Mesothelial cell of epicardium (in vitro differentiated cells): ENCODE results near the gene HLA-DPB1. TPM values are rescaled to one million over a fixed set of nuclear protein-coding genes. Genes with fewer than 3 reads are reported as not detected.

Source experiments
- DNase-seq, 2 experiments: peaks; one replicate each; pipeline ENCODE4 v3.0.0; 2021; ENCODE audit warnings: low spot score in 2 of 2; ENCODE audit not compliant: unreplicated experiment in 2 of 2
- H3K27ac Mint-ChIP-seq: 2 replicates; pipeline ENCODE4 v1.8.0; 2021; ENCODE audit warnings: mixed read lengths
- H3K27me3 Mint-ChIP-seq: 2 replicates; pipeline ENCODE4 v1.8.0; 2021; ENCODE audit warnings: low read depth, mixed read lengths
- H3K36me3 Mint-ChIP-seq: 2 replicates; pipeline ENCODE4 v1.8.0; 2021; ENCODE audit warnings: mixed read lengths
- H3K4me1 Mint-ChIP-seq: 2 replicates; pipeline ENCODE4 v1.8.0; 2021; ENCODE audit warnings: mixed read lengths
- H3K4me3 Mint-ChIP-seq: 2 replicates; pipeline ENCODE4 v1.8.0; 2021; ENCODE audit warnings: mild to moderate bottlenecking, moderate library complexity, mixed read lengths
- H3K9me3 Mint-ChIP-seq: 2 replicates; pipeline ENCODE4 v1.8.0; 2021; ENCODE audit warnings: mixed read lengths
- total RNA-seq: library from RNA; stranded (reverse); gene quantifications from 3 replicates; pipeline ENCODE4 v1.2.1, GENCODE V29; 2021
- TF ChIP-seq, protein P1 (sequence below): fragments of 200-600 bp; sonication (generic); IDR thresholded peaks from one replicate; pipeline ENCODE4 v1.5.0; 2021; ENCODE audit warnings: antibody characterized with exemption; ENCODE audit not compliant: unreplicated experiment

HLA-DPB1 gene
- total RNA-seq, 1 donor from 2014 or later: 12.7 TPM

DNA sequence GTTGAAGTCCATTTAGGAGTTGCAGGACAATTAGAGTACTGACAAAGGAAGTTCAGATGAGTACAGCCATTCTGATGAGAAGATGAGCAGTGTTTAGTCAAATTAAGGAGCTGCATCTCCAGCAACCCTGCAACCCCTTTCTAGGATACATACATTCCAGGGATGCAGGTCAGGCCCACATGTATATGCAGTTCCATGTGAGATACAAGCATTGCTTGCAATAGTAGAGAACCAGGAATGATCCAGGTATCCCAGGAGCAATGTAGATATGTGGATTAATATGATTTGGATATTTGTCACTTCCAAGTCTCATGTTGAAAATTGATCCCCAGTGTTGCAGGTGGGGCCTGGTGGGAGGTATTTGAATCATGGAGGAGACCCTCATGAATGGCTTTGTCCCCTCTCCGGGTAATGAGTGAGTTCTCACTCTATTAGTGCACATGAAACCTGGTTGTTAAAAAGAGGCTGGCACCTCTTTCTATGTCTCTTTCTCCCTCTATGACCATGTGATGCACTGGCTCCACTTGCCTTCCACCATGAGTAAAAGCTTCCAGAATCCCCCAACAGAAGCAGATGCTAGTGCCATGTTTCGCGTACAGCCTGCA, 8.8 kb upstream of the HLA-DPB1 start:
- Mint-ChIP-seq H3K36me3 (no peaks in the 10 kb centered on the region), H3K4me3 (no peak overlapping the region), H3K9me3 (peaks cover 14% of the 10 kb centered on the region), H3K27ac (no peak overlapping the region), H3K27me3 (peaks cover 16% of the 10 kb centered on the region), H3K4me1 (no peaks in the 10 kb centered on the region)
- TF ChIP-seq, protein P1, sequence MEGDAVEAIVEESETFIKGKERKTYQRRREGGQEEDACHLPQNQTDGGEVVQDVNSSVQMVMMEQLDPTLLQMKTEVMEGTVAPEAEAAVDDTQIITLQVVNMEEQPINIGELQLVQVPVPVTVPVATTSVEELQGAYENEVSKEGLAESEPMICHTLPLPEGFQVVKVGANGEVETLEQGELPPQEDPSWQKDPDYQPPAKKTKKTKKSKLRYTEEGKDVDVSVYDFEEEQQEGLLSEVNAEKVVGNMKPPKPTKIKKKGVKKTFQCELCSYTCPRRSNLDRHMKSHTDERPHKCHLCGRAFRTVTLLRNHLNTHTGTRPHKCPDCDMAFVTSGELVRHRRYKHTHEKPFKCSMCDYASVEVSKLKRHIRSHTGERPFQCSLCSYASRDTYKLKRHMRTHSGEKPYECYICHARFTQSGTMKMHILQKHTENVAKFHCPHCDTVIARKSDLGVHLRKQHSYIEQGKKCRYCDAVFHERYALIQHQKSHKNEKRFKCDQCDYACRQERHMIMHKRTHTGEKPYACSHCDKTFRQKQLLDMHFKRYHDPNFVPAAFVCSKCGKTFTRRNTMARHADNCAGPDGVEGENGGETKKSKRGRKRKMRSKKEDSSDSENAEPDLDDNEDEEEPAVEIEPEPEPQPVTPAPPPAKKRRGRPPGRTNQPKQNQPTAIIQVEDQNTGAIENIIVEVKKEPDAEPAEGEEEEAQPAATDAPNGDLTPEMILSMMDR: no peak
- no peak for DNase-seq

DNA sequence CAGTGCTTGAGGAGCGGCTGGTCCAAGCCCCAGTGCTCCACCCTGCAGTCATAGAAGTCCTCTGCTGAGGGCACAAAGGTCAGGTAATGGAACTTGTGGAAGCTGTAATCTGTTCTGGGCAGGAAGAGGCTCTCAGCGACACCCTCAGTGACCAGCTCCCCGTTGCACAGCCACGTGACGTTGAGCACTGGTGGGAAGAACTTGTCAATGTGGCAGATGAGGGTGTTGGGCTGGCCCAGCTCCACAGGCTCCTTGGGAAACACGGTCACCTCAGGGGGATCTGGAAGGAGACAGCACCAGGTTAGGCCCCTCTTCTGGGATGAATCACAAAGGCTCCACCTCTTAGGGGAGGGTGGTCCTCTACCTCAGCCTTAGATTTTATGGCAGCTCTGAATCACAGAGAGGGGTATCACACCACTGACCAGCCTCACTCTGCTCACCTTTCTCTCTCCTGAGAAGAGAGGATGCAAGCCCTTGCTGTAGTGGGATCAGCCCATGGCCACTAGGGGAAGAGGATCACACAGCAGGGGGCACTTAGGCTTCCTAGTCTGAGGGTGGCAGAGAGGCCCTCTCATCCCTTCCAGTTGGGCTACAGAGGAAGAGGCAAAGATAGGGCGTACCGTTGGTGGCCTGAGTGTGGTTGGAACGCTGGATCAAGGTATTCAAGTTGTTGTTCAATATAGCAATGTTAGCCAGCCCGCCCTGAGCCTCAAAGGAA, 6.6 kb upstream of the HLA-DPB1 start:
- no peak for DNase-seq
- no peak overlapping the region for H3K27ac Mint-ChIP-seq
- TF ChIP-seq, protein P1: no peak
- H3K36me3 Mint-ChIP-seq: no peaks in the 10 kb centered on the region
- H3K27me3 Mint-ChIP-seq: peaks cover 27% of the 10 kb centered on the region
- H3K4me1 Mint-ChIP-seq: no peaks in the 10 kb centered on the region
- H3K9me3 Mint-ChIP-seq: peaks cover 14% of the 10 kb centered on the region
- no peak overlapping the region for H3K4me3 Mint-ChIP-seq

DNA sequence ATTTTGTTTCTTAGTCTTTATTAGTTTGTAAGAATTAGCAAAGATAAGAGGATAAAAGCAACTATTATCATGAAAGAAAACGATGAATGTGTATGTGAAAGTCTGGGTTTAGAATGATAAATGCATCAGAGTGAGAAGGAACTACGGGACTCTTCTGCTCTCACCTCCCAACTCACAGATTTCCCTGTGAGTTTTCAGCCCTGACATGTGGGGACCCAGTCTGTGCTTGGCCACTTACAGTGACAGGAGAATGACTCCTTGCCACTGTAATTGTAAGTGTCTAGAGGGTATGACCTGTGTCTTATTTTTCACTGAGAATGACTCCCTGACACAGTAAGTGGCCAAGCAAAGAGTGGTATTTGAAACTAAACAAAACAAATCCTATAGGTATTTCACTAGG, 4.9 kb upstream of the HLA-DPB1 start:
- no peaks in the 10 kb centered on the region for H3K36me3 Mint-ChIP-seq
- no peaks in the 10 kb centered on the region for H3K4me1 Mint-ChIP-seq
- H3K27me3 Mint-ChIP-seq: peaks cover 23% of the 10 kb centered on the region
- H3K27ac Mint-ChIP-seq: no peak overlapping the region
- peaks cover 12% of the 10 kb centered on the region for H3K9me3 Mint-ChIP-seq
- TF ChIP-seq, protein P1: no peak
- DNase-seq: no peak
- no peak overlapping the region for H3K4me3 Mint-ChIP-seq

DNA sequence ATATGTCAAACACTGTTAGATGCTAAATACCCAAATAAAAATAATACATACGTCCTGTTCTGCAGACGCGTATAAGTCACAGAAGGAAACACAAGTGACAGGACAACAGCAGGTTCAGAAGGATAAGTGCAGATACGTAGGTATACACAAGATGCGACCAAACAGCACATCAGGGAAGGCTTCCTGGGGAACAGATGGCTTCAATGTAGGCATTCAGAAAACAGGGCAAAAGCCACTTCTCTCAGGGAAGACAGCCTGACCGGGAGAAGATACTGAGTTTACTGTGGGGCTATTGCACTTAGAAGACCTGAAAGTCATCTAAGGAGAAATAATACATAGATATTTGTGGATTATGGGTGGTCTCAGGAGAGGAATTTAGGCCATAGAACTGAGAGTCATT, 4.2 kb upstream of the HLA-DPB1 start:
- TF ChIP-seq, protein P1: no peak
- Mint-ChIP-seq H3K9me3 (peaks cover 5% of the 10 kb centered on the region), H3K4me3 (no peak overlapping the region), H3K27me3 (peaks cover 20% of the 10 kb centered on the region), H3K36me3 (no peaks in the 10 kb centered on the region), H3K27ac (no peak overlapping the region), H3K4me1 (no peaks in the 10 kb centered on the region)
- no peak for DNase-seq

DNA sequence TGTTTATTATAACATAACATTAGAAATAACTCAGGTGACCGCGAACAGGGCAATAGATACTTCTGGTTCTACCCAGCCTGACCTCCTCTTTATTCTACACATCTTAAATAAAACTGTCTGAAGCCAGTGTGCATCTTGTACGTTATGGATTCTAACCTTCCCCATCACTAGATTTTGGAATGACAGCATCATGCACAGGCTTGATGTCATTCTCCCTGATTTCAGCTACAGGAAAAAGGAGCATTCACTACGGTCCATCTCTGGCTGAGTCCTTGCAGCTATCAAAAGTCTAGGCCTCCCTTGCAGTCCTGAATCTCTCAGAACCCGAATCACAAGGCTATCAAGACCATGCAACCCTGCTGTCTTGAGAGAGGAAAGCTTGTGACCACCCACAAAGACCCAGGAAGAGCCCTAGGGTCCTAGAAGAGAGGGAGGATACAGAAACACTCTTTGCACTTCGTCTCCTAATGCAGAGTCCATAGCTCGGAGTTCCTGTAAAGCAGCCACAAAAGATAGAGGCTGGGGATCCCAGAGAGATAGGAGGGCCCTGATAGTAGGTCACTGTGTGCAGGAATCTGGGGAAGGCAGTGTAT, 3.2 kb upstream of the HLA-DPB1 start:
- no peak overlapping the region for H3K4me3 Mint-ChIP-seq
- no peak for DNase-seq
- H3K27ac Mint-ChIP-seq: no peak overlapping the region
- H3K4me1 Mint-ChIP-seq: peaks cover under 1% of the 10 kb centered on the region
- TF ChIP-seq, protein P1: no peak
- H3K9me3 Mint-ChIP-seq: peaks cover under 1% of the 10 kb centered on the region
- no peaks in the 10 kb centered on the region for H3K36me3 Mint-ChIP-seq
- peaks cover 20% of the 10 kb centered on the region for H3K27me3 Mint-ChIP-seq
